Measurements from ENCODE around the gene RNFT2.
A peak's percentile ranks its signal among the peaks of the same experiment; 100 is the strongest.

The RNFT2 gene

GRCh38 chr12:116737774-116738657 lies at the start of gene RNFT2, which contains the start of gene SPRING1:
RNFT2 (plus strand) TSS chr12:116738315; CDS start chr12:116740498, 2,183 bp downstream.
SPRING1 (minus strand) TSS chr12:116738069; CDS start chr12:116737900, 169 bp downstream.
- peak; percentile 99 for DNase-seq (ENCODE audit: low read depth)
- H3K4me3 ChIP-seq (ENCODE audit: control insufficient read depth, low read depth, low read length), result peak within 1 kb of the TSS; percentile 93
- TF ChIP-seq CTCF (conservative IDR thresholded peaks at IDR 0.05; ENCODE audit: control insufficient read depth, insufficient read depth, low read depth, low read length), result no peak

- DNase-seq (ENCODE audit: low read depth), result no peak
- no peak overlapping the region for H3K4me3 ChIP-seq (ENCODE audit: control insufficient read depth, low read depth, low read length)
- TF ChIP-seq CTCF (conservative IDR thresholded peaks at IDR 0.05; ENCODE audit: control insufficient read depth, insufficient read depth, low read depth, low read length), result no peak
Measured at GRCh38 chr12:116689521-116689920, 48.6 kb upstream of the RNFT2 start.

GRCh38 chr12:116689979-116690744 lies 48.0 kb upstream of the RNFT2 start:
- no peak for DNase-seq (ENCODE audit: low read depth)
- H3K4me3 ChIP-seq (ENCODE audit: control insufficient read depth, low read depth, low read length), result no peak overlapping the region
- no peak for TF ChIP-seq CTCF (conservative IDR thresholded peaks at IDR 0.05; ENCODE audit: control insufficient read depth, insufficient read depth, low read depth, low read length)

- H3K4me3 ChIP-seq (ENCODE audit: control insufficient read depth, low read depth, low read length), result no peak overlapping the region
- TF ChIP-seq CTCF (conservative IDR thresholded peaks at IDR 0.05; ENCODE audit: control insufficient read depth, insufficient read depth, low read depth, low read length), result no peak
- DNase-seq (ENCODE audit: low read depth), result no peak
Measured at GRCh38 chr12:116691205-116691604, 46.9 kb upstream of the RNFT2 start.

GRCh38 chr12:116691636-116692035 lies 46.5 kb upstream of the RNFT2 start:
- DNase-seq (ENCODE audit: low read depth), result no peak
- H3K4me3 ChIP-seq (ENCODE audit: control insufficient read depth, low read depth, low read length), result no peak overlapping the region
- TF ChIP-seq CTCF (conservative IDR thresholded peaks at IDR 0.05; ENCODE audit: control insufficient read depth, insufficient read depth, low read depth, low read length), result no peak

GRCh38 chr12:116692605-116693004 lies 45.5 kb upstream of the RNFT2 start:
- no peak for TF ChIP-seq CTCF (conservative IDR thresholded peaks at IDR 0.05; ENCODE audit: control insufficient read depth, insufficient read depth, low read depth, low read length)
- DNase-seq (ENCODE audit: low read depth), result no peak
- no peak overlapping the region for H3K4me3 ChIP-seq (ENCODE audit: control insufficient read depth, low read depth, low read length)
